Liver (tissue), 9 donors: ENCODE data around the gene IFT25. TPM values are rescaled to one million over a fixed set of nuclear protein-coding genes. Genes with fewer than 3 reads are reported as not detected.

ENCODE experiments used
- DNase-seq: peaks from one replicate; pipeline ENCODE4 v3.0.0-alpha.2; 2017; ENCODE audit warnings: low spot score
- H3K27ac ChIP-seq, 2 donors: one replicate each; pipeline ENCODE4 v1.7.0; 2013; ENCODE audit warnings: inconsistent platforms in 2 of 2, low read length in 2 of 2, control low read depth in 1 of 2, low read depth in 1 of 2, mild to moderate bottlenecking in 1 of 2
- H3K27me3 ChIP-seq, 4 donors: one replicate each; pipeline versions ENCODE4 v1.6.1 to v1.7.0; 2013; ENCODE audit warnings: low read length in 3 of 4, inconsistent platforms in 1 of 4, mild to moderate bottlenecking in 1 of 4, moderate library complexity in 1 of 4; ENCODE audit not compliant: control insufficient read depth in 4 of 4, insufficient read depth in 4 of 4
- H3K36me3 ChIP-seq, 4 donors: one replicate each; pipeline versions ENCODE4 v1.6.1 to v1.7.0; 2013; ENCODE audit warnings: low read length in 3 of 4, mild to moderate bottlenecking in 3 of 4, low read depth in 1 of 4, moderate library complexity in 1 of 4; ENCODE audit not compliant: control insufficient read depth in 4 of 4, insufficient read depth in 3 of 4
- H3K4me1 ChIP-seq, 4 donors: one replicate each; pipeline versions ENCODE4 v1.6.1 to v1.7.0; 2013; ENCODE audit warnings: low read length in 3 of 4, mild to moderate bottlenecking in 3 of 4, moderate library complexity in 1 of 4; ENCODE audit not compliant: control insufficient read depth in 4 of 4, insufficient read depth in 4 of 4
- H3K4me3 ChIP-seq, 3 donors: one replicate each; pipeline versions ENCODE4 v1.6.1 to v1.7.0; 2013; ENCODE audit warnings: low read length in 3 of 3, control low read depth in 1 of 3, low read depth in 1 of 3, mild to moderate bottlenecking in 1 of 3
- H3K9ac ChIP-seq, 2 donors: one replicate each; pipeline ENCODE4 v1.7.0; 2013; ENCODE audit warnings: low read length in 2 of 2, mild to moderate bottlenecking in 2 of 2, moderate library complexity in 2 of 2, control low read depth in 1 of 2, low read depth in 1 of 2
- H3K9me3 ChIP-seq, 4 donors: one replicate each; pipeline versions ENCODE4 v1.6.1 to v1.7.0; 2013; ENCODE audit warnings: low read length in 3 of 4; ENCODE audit not compliant: control insufficient read depth in 4 of 4
- FOXA2 ChIP-seq: IDR thresholded peaks from 2 replicates; pipeline ENCODE4 v1.6.1; 2016; ENCODE audit warnings: antibody characterized with exemption
- GABPA ChIP-seq, 2 donors: IDR thresholded peaks in 1 of 2; conservative IDR thresholded peaks in 1 of 2; 2 replicates each; pipeline ENCODE4 v1.6.1; 2016; ENCODE audit warnings: antibody characterized with exemption in 2 of 2, mild to moderate bottlenecking in 1 of 2, moderate library complexity in 1 of 2
- HNF4A ChIP-seq, 2 donors: conservative IDR thresholded peaks; 2 replicates each; pipeline ENCODE4 v1.6.1; 2016; ENCODE audit warnings: antibody characterized with exemption in 2 of 2, mild to moderate bottlenecking in 2 of 2
- HNF4G ChIP-seq: IDR thresholded peaks from 2 replicates; pipeline ENCODE4 v1.6.1; 2016; ENCODE audit warnings: antibody characterized with exemption
- JUND ChIP-seq, 2 donors: IDR thresholded peaks; 2 replicates each; pipeline ENCODE4 v1.6.1; 2016; ENCODE audit warnings: antibody characterized with exemption in 2 of 2
- RAD21 ChIP-seq, 2 donors: IDR thresholded peaks; 2 replicates each; pipeline ENCODE4 v1.6.1; 2016; ENCODE audit warnings: antibody characterized with exemption in 2 of 2, mild to moderate bottlenecking in 2 of 2
- RXRA ChIP-seq, 2 donors: IDR thresholded peaks; 2 replicates each; pipeline ENCODE4 v1.6.1; 2017 to 2018; ENCODE audit warnings: antibody characterized with exemption in 2 of 2, mild to moderate bottlenecking in 1 of 2
- WGBS: extraction: QIAGEN DNeasy Blood & Tissue Kit; methylation state at CpG from one replicate; pipeline ENCODE4 v1.1.7; 2013; 5-methylcytosine and 5-hydroxymethylcytosine counted together
- polyA plus RNA-seq, 2 donors: library from polyadenylated mRNA; stranded (reverse) in 1 of 2; unstranded in 1 of 2; fragments of 200-250 nt in 1 of 2; fragments of >200 nt in 1 of 2; fragmentation: Nextera tagmentation in 1 of 2; extraction: Ambion mirVana in 1 of 2; gene quantifications; one replicate each; pipeline versions ENCODE4 v1.2.1 to v1.2.3, GENCODE V29; 2013 to 2015
- total RNA-seq, 2 donors: library from RNA; depleted of rRNA; stranded (reverse); fragments of >200 nt; gene quantifications; one replicate each; pipeline ENCODE4 v1.2.3, GENCODE V29; 2014
- TF ChIP-seq, protein P1 (sequence below): IDR thresholded peaks from 2 replicates; pipeline ENCODE4 v1.6.1; 2016; ENCODE audit warnings: antibody characterized with exemption, mild to moderate bottlenecking
- TF ChIP-seq, protein P2 (sequence below): IDR thresholded peaks from 2 replicates; pipeline ENCODE4 v1.6.1; 2016; ENCODE audit warnings: antibody characterized with exemption
- TF ChIP-seq, protein P3 (sequence below): fragments of 150-350 bp; IDR thresholded peaks from 2 replicates; pipeline ENCODE4 v1.5.1; 2017; ENCODE audit warnings: improper control_type of control experiment, low read depth, low read length; ENCODE audit not compliant: missing input control
- TF ChIP-seq, protein P4 (sequence below): IDR thresholded peaks from 2 replicates; pipeline ENCODE4 v1.6.1; 2016; ENCODE audit warnings: antibody characterized with exemption
- donor health status: healthy.
- donor health status: healthy.
- donor health status: healthy.
- donor health status: healthy.
- donor health status: healthy.

The IFT25 gene
- total and polyA plus RNA-seq, 4 donors: 8.6 to 37.4 (median 15.6) TPM

DNA sequence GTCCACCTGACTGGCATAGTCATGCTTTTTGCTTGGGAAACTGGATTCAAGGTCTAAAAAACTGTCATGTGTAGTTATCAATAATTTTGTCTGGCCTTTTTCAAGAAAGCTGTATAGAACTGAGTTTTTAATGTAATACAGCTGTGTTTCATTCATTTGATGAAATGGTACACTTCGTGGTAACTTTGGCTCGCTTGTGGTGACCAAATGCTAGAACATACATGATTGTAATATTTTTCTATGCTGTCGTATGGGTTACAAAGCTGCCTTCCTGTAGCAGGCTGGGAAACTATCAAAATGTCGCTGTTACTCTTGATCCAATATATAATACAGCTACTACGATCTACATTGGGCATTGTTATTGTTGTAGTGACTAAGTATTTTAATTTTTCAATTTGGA, 2.8 kb upstream of the IFT25 start:
- Histone ChIP-seq H3K9ac (no peak overlapping the region), H3K36me3 (peaks cover 0 to 8% (median 3%) of the 10 kb centered on the region in 4 donors), H3K4me1 (peaks cover 2 to 20% (median 17%) of the 10 kb centered on the region in 4 donors), H3K9me3 (no peaks in the 10 kb centered on the region), H3K4me3 (no peak overlapping the region), H3K27me3 (no peaks in the 10 kb centered on the region), H3K27ac (no peak overlapping the region)
- TF ChIP-seq HNF4A (conservative IDR thresholded peaks at IDR 0.05): no peak
- DNase-seq: no peak
- 97% methylated on average over 5 of the region's 5 CpGs for WGBS

DNA sequence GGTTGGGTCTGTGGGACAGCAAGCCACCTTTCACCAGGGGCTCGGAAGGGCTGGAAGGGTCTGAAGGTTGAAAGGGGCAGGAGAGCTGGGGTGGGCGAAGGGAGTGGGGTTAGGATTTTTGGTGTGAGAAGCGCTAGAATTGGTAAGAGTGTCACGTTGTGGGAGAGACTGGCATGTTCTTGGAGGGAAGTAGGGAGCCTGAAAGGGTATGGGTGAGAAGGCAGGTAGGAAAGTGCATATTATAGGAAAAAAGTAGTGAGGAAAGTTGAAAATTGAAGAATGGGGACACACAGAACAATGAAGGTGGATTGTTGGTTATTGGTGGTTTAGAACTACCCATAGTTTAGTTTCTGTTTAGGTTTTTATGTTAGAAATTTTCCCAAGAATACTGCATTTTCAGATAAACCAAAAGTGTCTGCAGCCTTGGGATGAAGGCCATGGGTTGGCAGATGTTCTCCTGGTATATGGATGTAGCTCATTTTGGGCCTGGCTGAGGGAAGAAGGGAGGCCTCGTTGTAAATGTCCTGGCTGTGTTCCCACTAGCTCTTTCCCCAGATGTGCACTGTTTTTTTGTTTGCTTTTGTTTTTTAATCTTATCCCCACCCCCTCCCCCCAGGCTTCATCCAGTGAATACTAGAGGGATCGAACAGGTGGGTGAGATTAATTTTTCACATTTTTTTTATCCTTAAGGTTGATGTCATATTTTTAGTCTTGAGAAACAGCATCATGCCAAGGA, 1.8 kb upstream of the IFT25 start:
- TF ChIP-seq, protein P1, sequence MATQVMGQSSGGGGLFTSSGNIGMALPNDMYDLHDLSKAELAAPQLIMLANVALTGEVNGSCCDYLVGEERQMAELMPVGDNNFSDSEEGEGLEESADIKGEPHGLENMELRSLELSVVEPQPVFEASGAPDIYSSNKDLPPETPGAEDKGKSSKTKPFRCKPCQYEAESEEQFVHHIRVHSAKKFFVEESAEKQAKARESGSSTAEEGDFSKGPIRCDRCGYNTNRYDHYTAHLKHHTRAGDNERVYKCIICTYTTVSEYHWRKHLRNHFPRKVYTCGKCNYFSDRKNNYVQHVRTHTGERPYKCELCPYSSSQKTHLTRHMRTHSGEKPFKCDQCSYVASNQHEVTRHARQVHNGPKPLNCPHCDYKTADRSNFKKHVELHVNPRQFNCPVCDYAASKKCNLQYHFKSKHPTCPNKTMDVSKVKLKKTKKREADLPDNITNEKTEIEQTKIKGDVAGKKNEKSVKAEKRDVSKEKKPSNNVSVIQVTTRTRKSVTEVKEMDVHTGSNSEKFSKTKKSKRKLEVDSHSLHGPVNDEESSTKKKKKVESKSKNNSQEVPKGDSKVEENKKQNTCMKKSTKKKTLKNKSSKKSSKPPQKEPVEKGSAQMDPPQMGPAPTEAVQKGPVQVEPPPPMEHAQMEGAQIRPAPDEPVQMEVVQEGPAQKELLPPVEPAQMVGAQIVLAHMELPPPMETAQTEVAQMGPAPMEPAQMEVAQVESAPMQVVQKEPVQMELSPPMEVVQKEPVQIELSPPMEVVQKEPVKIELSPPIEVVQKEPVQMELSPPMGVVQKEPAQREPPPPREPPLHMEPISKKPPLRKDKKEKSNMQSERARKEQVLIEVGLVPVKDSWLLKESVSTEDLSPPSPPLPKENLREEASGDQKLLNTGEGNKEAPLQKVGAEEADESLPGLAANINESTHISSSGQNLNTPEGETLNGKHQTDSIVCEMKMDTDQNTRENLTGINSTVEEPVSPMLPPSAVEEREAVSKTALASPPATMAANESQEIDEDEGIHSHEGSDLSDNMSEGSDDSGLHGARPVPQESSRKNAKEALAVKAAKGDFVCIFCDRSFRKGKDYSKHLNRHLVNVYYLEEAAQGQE: no peak
- TF ChIP-seq HNF4A (conservative IDR thresholded peaks at IDR 0.05) (no peak), GABPA (IDR thresholded peaks at IDR 0.05 in 1 of 2, conservative IDR thresholded peaks at IDR 0.05 in 1 of 2) (no peak), FOXA2 (no peak), JUND (IDR thresholded peaks at IDR 0.05) (no peak), HNF4G (no peak), RAD21 (IDR thresholded peaks at IDR 0.05) (no peak), RXRA (IDR thresholded peaks at IDR 0.05) (no peak)
- TF ChIP-seq, protein P2, sequence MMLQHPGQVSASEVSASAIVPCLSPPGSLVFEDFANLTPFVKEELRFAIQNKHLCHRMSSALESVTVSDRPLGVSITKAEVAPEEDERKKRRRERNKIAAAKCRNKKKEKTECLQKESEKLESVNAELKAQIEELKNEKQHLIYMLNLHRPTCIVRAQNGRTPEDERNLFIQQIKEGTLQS: no peak
- TF ChIP-seq, protein P3, sequence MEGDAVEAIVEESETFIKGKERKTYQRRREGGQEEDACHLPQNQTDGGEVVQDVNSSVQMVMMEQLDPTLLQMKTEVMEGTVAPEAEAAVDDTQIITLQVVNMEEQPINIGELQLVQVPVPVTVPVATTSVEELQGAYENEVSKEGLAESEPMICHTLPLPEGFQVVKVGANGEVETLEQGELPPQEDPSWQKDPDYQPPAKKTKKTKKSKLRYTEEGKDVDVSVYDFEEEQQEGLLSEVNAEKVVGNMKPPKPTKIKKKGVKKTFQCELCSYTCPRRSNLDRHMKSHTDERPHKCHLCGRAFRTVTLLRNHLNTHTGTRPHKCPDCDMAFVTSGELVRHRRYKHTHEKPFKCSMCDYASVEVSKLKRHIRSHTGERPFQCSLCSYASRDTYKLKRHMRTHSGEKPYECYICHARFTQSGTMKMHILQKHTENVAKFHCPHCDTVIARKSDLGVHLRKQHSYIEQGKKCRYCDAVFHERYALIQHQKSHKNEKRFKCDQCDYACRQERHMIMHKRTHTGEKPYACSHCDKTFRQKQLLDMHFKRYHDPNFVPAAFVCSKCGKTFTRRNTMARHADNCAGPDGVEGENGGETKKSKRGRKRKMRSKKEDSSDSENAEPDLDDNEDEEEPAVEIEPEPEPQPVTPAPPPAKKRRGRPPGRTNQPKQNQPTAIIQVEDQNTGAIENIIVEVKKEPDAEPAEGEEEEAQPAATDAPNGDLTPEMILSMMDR: no peak
- TF ChIP-seq, protein P4, sequence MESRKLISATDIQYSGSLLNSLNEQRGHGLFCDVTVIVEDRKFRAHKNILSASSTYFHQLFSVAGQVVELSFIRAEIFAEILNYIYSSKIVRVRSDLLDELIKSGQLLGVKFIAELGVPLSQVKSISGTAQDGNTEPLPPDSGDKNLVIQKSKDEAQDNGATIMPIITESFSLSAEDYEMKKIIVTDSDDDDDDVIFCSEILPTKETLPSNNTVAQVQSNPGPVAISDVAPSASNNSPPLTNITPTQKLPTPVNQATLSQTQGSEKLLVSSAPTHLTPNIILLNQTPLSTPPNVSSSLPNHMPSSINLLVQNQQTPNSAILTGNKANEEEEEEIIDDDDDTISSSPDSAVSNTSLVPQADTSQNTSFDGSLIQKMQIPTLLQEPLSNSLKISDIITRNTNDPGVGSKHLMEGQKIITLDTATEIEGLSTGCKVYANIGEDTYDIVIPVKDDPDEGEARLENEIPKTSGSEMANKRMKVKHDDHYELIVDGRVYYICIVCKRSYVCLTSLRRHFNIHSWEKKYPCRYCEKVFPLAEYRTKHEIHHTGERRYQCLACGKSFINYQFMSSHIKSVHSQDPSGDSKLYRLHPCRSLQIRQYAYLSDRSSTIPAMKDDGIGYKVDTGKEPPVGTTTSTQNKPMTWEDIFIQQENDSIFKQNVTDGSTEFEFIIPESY: no peak
- H3K36me3 ChIP-seq: peaks cover 0 to 6% (median 1%) of the 10 kb centered on the region in 4 donors
- H3K27me3 ChIP-seq: no peaks in the 10 kb centered on the region
- no peaks in the 10 kb centered on the region for H3K9me3 ChIP-seq
- DNase-seq: no peak
- peak overlapping the region; percentile 1 to 98 (median 51) for H3K4me3 ChIP-seq
- H3K9ac ChIP-seq: no peak overlapping the region
- 54% methylated on average over 6 of the region's 6 CpGs for WGBS
- peaks cover 2 to 21% (median 17%) of the 10 kb centered on the region in 4 donors for H3K4me1 ChIP-seq
- H3K27ac ChIP-seq: peak overlapping the region; percentile 21 to 32
